Stimulated activated naive CD8-positive, alpha-beta T cell treated with anti-CD3 and anti-CD28 coated beads, Interleukin-15, Interleukin-2, amounts not matched to agents 100 ng/mL and 50 ng/mL, for 24 hours (primary cell): ENCODE measurements around the gene EVX1.

Experiments used
- H3K27ac Mint-ChIP-seq: one replicate; pipeline ENCODE4 v1.8.0; 2021; ENCODE audit warnings: mild to moderate bottlenecking, mixed read lengths
- H3K27me3 Mint-ChIP-seq: one replicate; pipeline ENCODE4 v1.8.0; 2021; ENCODE audit warnings: mixed read lengths
- H3K36me3 Mint-ChIP-seq: one replicate; pipeline ENCODE4 v1.8.0; 2021; ENCODE audit warnings: low read depth, mixed read lengths
- H3K4me1 Mint-ChIP-seq: one replicate; pipeline ENCODE4 v1.8.0; 2021; ENCODE audit warnings: low read depth, mixed read lengths
- H3K4me3 Mint-ChIP-seq: one replicate; pipeline ENCODE4 v1.8.0; 2021; ENCODE audit warnings: mild to moderate bottlenecking, mixed read lengths
- H3K9me3 Mint-ChIP-seq: one replicate; pipeline ENCODE4 v1.8.0; 2021; ENCODE audit warnings: mixed read lengths

Gene EVX1

DNA sequence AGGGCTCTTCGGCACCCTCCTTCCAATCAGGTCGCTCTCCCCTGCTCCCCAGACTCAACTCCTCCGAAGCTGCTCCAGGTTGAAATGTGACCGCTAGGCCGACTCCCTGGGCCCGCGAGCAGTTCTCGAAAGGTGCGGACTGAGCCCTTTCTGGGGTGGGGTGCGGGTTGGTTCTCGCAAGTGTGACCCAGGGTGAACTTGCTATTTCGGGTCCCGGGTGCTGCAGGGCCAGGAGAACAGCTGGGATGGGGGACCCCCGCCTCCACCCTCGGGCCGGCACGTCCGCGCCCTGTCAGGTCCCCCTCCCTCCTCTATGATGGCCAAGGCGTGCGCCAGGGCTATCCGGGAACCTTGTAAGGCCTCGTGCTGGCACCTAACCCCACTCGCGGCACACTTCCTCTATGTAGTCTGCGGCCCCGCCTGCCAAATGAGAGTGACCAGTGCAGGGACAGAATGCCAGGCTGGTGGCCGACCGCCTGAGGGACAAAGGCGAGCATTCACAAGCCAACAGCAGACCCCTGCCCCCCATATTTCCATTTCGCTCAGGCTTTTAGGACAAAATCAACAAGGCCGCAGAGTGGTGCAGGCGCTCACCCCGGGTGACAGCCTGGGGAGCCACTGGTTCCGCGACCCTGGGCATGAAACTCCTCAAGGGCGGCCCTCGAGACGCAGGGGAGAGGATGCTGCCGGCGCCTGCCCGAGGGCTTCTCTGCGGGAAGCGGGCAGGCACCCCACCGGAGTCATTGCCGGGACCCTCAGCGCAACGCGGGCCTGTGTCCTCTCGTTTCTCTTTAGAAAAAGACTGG, 29.0 kb upstream of the EVX1 start:
- Mint-ChIP-seq H3K4me1 (peaks cover 6% of the 10 kb centered on the region), H3K9me3 (no peaks in the 10 kb centered on the region), H3K27ac (no peak overlapping the region), H3K36me3 (no peaks in the 10 kb centered on the region), H3K27me3 (peaks cover 93% of the 10 kb centered on the region), H3K4me3 (no peak overlapping the region)

DNA sequence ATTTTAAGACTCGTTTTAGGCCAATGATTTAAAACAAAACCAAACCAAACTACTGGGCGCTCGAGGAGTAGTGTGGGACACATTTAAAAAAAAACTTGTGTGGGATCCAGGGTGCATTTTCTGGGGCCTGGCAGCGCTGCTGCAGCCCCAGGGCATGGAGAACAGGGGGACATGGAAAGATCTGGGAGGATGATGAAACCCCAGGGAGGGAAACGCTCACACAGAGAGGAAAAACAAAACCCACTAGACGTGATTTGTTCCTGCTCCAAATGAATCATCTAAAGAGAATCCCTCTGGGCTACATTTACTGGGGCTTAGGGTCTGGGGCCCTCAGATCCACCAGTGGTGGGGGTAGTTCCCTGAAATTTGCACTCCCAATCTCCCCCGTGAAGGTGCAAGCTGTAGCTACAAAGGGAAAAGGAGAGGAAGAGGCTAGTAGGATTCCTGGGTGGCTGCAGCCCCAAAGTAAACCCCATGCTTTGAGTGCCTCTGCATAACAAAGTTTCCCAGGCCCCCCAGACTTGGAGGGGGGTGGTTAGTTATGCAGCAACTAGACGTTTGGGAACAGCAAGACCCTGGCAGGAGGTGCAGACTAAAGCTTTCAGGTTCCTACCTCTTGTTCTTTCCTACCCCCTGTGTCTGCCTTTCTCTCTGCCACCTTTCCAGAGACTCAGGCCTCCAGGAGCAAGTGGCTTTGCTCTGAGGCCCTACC, 28.2 kb upstream of the EVX1 start:
- H3K4me1 Mint-ChIP-seq = peaks cover 6% of the 10 kb centered on the region
- H3K36me3 Mint-ChIP-seq = no peaks in the 10 kb centered on the region
- H3K27ac Mint-ChIP-seq = no peak overlapping the region
- no peak overlapping the region for H3K4me3 Mint-ChIP-seq
- H3K27me3 Mint-ChIP-seq = peaks cover 91% of the 10 kb centered on the region
- no peaks in the 10 kb centered on the region for H3K9me3 Mint-ChIP-seq

- Mint-ChIP-seq H3K4me1 (peaks cover 4% of the 10 kb centered on the region), H3K4me3 (no peak overlapping the region), H3K27me3 (peaks cover 89% of the 10 kb centered on the region), H3K27ac (no peak overlapping the region), H3K9me3 (no peaks in the 10 kb centered on the region), H3K36me3 (no peaks in the 10 kb centered on the region)
These were observed 27.2 kb upstream of the EVX1 start for GRCh38 chr7:27215356-27215755.

- no peaks in the 10 kb centered on the region for H3K9me3 Mint-ChIP-seq
- H3K4me1 Mint-ChIP-seq = peaks cover 5% of the 10 kb centered on the region
- no peak overlapping the region for H3K27ac Mint-ChIP-seq
- H3K27me3 Mint-ChIP-seq = peaks cover 88% of the 10 kb centered on the region
- H3K36me3 Mint-ChIP-seq = no peaks in the 10 kb centered on the region
- H3K4me3 Mint-ChIP-seq = no peak overlapping the region
These were observed 24.7 kb upstream of the EVX1 start for GRCh38 chr7:27217951-27218350.

DNA sequence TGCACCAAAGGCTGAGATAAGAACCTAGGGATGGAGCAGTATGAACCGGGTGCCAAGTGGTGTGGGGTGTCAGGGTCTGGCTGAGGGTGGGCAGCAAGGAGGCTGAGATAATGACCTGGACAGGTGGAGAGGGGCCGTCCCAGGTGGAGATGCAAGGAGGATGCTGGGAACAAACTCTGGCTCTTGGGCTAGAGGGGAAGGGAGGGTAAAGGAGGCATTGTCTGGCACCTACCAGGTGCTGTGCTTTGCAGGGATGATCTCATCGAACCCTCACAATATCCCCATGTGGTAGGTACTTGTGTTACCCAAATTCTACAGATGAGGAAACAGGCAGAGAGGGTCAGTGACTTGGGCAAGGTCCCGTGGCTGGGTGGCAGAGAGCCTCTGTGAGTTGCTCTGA, 22.8 kb upstream of the EVX1 start:
- Mint-ChIP-seq H3K27me3 (peaks cover 86% of the 10 kb centered on the region), H3K27ac (no peak overlapping the region), H3K4me3 (no peak overlapping the region), H3K9me3 (no peaks in the 10 kb centered on the region), H3K36me3 (no peaks in the 10 kb centered on the region), H3K4me1 (peaks cover 5% of the 10 kb centered on the region)

- no peak overlapping the region for H3K4me3 Mint-ChIP-seq
- H3K9me3 Mint-ChIP-seq = no peaks in the 10 kb centered on the region
- H3K27me3 Mint-ChIP-seq = peaks cover 84% of the 10 kb centered on the region
- H3K27ac Mint-ChIP-seq = no peak overlapping the region
- H3K36me3 Mint-ChIP-seq = no peaks in the 10 kb centered on the region
- peaks cover 5% of the 10 kb centered on the region for H3K4me1 Mint-ChIP-seq
These were observed 22.1 kb upstream of the EVX1 start for GRCh38 chr7:27220440-27220955.

DNA sequence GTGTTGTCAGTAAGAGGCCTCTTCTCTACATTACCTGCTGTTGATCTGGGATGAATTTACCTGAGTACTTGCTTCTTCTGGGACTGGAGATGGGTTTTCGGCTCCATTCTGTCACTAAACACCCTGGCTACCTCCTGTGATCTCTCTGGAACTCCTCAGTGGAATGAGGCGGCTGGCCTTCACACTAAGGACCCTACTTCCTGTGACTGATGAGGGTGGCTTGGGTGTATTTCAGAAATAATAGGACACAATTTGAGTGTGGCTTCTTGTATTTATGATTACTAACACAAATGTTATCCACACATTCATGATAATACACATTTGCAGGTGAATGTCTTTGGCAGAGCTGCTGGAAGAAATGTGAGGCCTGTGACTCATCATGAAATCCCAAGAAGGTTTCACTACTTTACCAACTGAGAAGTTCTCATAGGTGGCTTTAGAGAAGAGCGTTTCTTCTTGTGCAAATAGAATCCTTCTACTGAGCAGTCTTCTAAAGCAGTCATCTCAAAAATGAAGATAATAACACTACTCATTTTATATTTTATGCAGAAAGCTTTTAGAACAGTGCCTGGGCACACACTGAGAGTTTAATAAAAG, 21.3 kb upstream of the EVX1 start:
- Mint-ChIP-seq H3K36me3 (no peaks in the 10 kb centered on the region), H3K27ac (peak overlapping the region; percentile 13), H3K27me3 (peaks cover 81% of the 10 kb centered on the region), H3K4me1 (peaks cover 5% of the 10 kb centered on the region), H3K4me3 (no peak overlapping the region), H3K9me3 (no peaks in the 10 kb centered on the region)

DNA sequence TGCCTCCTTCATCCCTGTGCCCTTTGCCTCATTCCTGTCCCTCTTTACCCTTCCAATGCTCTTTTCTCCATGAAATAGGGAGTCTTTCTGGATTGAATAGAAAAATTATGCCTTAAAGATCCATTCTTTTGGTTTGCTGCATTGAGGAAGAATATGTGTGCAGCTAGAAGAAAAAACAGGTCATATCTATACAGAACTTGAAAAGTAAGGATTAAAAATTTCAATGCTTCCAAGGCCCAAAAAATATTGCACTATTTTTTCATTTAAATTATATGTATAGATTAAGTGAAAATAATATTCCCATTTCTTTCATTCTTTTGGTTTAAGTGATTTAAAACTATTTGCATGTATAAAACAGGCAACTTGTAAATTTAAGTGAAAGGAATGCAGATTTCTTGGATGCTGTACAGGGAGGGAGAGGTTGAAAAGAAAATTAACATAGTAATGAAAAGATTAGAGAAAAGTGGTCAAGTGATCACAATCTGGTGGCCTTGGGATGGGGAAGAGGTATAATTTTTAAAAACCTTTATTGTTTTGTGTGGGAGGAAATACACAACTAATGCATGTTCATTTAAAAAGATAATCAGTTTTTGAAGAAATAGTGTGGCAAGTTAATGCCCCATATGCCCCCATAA, 18.5 kb upstream of the EVX1 start:
- Mint-ChIP-seq H3K36me3 (no peaks in the 10 kb centered on the region), H3K4me3 (no peak overlapping the region), H3K4me1 (peaks cover 5% of the 10 kb centered on the region), H3K9me3 (no peaks in the 10 kb centered on the region), H3K27me3 (peaks cover 72% of the 10 kb centered on the region), H3K27ac (no peak overlapping the region)

- Mint-ChIP-seq H3K27ac (no peak overlapping the region), H3K9me3 (no peaks in the 10 kb centered on the region), H3K4me3 (no peak overlapping the region), H3K27me3 (peaks cover 73% of the 10 kb centered on the region), H3K36me3 (no peaks in the 10 kb centered on the region), H3K4me1 (peaks cover 5% of the 10 kb centered on the region)
These were observed 17.3 kb upstream of the EVX1 start for GRCh38 chr7:27224983-27225934.

DNA sequence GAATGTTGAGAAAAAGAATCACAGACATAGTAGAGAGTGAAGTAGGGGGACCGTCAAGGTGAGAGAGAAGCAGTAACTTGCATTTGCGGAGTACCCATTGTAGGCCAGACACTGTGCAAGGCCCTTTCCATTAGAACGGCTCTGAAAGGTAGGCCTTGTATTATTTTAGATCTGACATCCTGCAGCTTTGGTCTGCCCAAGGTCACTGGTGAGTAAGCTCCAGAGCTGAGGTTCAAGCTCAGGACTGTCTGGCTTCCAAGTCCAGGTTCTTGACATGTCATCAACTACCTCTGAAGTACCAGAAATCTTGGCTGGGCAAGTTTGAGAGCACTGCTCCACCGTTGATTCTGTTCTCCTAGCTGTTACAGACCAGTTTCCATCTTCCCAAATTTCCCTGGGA, 13.2 kb upstream of the EVX1 start:
- no peaks in the 10 kb centered on the region for H3K9me3 Mint-ChIP-seq
- H3K4me3 Mint-ChIP-seq = no peak overlapping the region
- H3K27me3 Mint-ChIP-seq = peaks cover 57% of the 10 kb centered on the region
- H3K27ac Mint-ChIP-seq = no peak overlapping the region
- no peaks in the 10 kb centered on the region for H3K36me3 Mint-ChIP-seq
- H3K4me1 Mint-ChIP-seq = no peaks in the 10 kb centered on the region

- Mint-ChIP-seq H3K4me3 (peak overlapping the region; percentile 17), H3K27me3 (peaks cover 70% of the 10 kb centered on the region), H3K9me3 (no peaks in the 10 kb centered on the region), H3K36me3 (no peaks in the 10 kb centered on the region), H3K4me1 (peaks cover 12% of the 10 kb centered on the region), H3K27ac (no peak overlapping the region)
These were observed 7.0 kb upstream of the EVX1 start for GRCh38 chr7:27235387-27236311.

DNA sequence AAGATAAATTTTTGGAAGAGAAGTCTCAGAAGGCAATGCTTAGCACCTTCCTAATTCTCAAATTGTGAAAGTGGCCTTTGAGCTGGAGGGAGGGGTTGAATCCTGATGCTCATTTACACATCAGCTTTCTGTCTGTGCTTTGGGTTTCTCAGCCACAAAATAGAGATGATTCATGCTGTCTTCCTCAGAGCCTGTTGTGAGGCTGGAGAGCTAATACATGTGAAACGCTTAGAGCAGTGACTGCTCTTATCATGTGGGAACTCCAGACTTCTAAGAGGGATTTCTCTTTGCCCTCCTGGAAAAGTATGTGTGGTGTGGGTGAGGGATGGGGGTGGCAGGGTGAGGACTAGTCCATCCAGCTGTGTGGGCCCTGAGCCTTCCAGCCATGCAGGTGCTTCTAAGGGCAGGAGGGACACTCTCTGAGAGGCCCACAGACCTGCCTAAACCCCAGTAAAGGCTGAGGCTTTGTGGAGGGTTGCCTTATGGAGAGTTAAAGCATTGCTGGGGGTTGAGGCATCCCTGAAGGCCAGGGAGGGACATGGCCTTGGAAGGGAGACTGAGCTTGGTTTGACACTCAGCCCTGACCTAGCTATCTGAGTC, 4.8 kb upstream of the EVX1 start:
- Mint-ChIP-seq H3K27me3 (peaks cover 86% of the 10 kb centered on the region), H3K27ac (no peak overlapping the region), H3K36me3 (no peaks in the 10 kb centered on the region), H3K9me3 (no peaks in the 10 kb centered on the region), H3K4me1 (peaks cover 21% of the 10 kb centered on the region), H3K4me3 (no peak overlapping the region)

DNA sequence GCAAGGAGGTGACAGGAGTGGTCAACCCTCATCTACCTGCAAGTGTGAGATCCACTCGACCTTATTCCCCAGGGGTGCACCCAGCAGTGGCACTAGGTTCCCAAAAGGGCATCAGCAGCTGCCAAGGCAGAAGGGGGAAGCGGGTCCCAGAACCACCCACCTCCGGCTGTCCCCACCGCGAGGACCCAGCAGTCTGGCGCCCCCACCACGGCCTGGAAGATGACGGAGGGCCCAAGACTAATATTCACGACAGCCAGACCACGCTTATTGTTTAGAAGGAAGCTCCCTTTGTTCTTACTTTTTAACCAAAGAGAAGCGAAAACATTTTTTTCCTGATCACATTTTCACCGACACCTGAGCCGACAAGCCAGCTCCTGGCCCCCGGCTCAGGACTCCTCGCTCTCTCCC, 3.6 kb upstream of the EVX1 start:
- Mint-ChIP-seq H3K4me3 (no peak overlapping the region), H3K27ac (no peak overlapping the region), H3K9me3 (no peaks in the 10 kb centered on the region), H3K27me3 (peaks cover 85% of the 10 kb centered on the region), H3K36me3 (no peaks in the 10 kb centered on the region), H3K4me1 (peaks cover 25% of the 10 kb centered on the region)
